ENCODE measurements around the gene CXCR2. TPM values are rescaled to one million over a fixed set of nuclear protein-coding genes. Genes with fewer than 3 reads are reported as not detected.

CXCR2 gene
- total and polyA plus RNA-seq, 2 of the 8 experiments (the other 6 are each of a cell fraction or from before 2014, with no cell fraction given) = 1.4 to 1.6 TPM

DNA sequence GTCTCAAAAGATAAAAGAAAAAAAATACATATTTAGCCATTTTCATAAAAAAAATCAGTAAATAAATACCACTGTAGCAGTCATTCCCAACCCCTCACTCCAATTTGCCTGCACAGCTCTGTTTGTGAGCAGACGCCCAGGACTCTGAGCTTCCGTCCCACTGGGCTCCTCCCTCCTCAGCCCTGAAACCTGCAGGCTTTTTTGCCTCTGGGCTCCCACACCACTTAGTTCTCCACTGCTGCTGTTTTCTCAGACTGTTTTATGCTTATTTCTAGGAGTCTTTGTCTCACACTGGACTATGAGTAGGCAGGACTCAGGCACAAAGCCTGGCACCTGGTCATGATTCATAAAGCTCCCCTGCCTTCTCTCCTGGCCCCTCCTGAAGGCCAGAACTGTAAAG lies 47.0 kb downstream of the CXCR2 start (continued):
- no peak for TF ChIP-seq RNF2 (IDR thresholded peaks at IDR 0.05; ENCODE audit: borderline replicate concordance, low read depth, low read length, missing control alignments, poor library complexity, severe bottlenecking)
- TF ChIP-seq, protein P1, sequence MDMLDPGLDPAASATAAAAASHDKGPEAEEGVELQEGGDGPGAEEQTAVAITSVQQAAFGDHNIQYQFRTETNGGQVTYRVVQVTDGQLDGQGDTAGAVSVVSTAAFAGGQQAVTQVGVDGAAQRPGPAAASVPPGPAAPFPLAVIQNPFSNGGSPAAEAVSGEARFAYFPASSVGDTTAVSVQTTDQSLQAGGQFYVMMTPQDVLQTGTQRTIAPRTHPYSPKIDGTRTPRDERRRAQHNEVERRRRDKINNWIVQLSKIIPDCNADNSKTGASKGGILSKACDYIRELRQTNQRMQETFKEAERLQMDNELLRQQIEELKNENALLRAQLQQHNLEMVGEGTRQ (IDR thresholded peaks at IDR 0.05; ENCODE audit: low read length) = no peak
- no peak for TF ChIP-seq YY1 (IDR thresholded peaks at IDR 0.05; ENCODE audit: low read depth, low read length)
- no peak for TF ChIP-seq TAF7 (optimal IDR thresholded peaks at IDR 0.05; ENCODE audit: borderline replicate concordance, low read depth, low read length)
